GM18873 (cell line): Measurements from ENCODE around the gene UGT2B11.
"Not testable (repeated sequence)": the region's sequence is repeated elsewhere in the genome, so short reads cannot be mapped to it uniquely, and the experiment has no call there.

Experiments used
- ATAC-seq: cut with Tn5 transposase; IDR thresholded peaks from one replicate; pipeline ENCODE4 v1.9.1; 2021; ENCODE audit warnings: mild to moderate bottlenecking, moderate library complexity, moderate number of reproducible peaks; ENCODE audit not compliant: unreplicated experiment, low FRiP score

UGT2B11 gene

DNA sequence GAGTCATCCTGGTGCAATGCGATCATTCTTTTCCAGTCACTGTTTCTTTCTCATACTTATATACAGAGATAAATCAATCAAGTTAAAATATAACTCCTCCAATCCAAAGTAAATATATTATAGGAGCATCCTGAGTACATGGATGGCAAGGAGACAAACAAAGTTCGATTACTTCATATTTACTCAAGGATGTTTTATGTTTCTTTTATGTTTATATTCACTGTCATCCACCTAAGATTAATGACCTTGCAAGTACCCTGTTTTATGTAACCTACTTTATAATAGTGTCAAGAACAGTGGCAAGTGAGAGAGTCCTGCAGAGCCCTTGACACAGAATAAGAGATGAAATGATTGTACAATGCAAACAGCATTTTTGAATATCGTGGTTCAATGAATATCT is at the start of gene UGT2B11:
Gene UGT2B11 (minus strand): TSS at position 33 of the 400 bp plus-strand sequence. CDS start 26 bp downstream, at position 7.
- no peak for ATAC-seq

DNA sequence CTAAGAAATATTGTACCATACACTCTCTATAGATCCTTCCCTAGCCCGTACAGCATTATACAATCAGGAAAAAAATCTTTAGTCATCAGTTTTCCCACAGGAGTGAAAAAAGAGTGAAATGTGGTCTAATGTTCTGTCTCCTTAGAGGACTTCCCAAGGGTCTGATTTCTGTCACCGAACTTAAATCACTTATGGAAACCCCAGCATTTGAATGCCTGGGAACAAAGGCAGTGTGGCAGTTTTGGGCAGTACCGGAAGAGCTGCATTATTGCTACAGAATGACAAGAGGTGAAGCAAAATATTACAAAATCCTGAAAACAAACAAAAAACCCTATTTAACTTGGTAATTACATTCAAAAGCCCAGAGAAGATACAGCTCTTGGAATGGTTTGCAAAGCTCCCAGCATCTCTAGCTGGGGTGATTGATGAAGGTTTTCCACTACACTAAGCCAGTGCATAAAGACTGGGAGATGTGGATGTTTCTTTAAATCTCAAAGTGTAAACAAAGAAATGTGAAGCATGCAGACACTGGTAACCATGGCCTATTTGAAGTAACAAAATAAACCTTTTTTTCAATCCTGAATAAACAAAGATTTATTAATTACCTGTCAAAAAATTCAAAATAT is 38.7 kb upstream of the UGT2B11 start:
- ATAC-seq = not testable (repeated sequence)

DNA sequence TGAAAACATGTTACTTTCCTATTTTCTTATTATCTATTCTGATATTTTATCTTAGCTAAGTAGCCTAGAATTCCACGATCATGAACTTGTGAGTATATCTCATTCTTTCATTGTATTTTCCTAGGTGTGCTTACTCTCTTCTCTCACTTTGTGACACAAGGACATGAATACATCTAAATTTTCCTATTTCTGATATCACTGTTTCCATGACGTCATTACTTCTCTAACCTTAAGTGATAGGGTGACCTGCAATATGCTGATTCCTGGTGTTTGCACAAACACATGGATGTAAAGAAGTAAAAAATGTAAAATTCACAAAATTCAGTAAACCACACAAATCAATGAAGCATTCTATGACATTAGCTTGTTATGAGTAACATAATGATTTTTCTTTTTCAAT is 36.3 kb upstream of the UGT2B11 start:
- not testable (repeated sequence) for ATAC-seq

DNA sequence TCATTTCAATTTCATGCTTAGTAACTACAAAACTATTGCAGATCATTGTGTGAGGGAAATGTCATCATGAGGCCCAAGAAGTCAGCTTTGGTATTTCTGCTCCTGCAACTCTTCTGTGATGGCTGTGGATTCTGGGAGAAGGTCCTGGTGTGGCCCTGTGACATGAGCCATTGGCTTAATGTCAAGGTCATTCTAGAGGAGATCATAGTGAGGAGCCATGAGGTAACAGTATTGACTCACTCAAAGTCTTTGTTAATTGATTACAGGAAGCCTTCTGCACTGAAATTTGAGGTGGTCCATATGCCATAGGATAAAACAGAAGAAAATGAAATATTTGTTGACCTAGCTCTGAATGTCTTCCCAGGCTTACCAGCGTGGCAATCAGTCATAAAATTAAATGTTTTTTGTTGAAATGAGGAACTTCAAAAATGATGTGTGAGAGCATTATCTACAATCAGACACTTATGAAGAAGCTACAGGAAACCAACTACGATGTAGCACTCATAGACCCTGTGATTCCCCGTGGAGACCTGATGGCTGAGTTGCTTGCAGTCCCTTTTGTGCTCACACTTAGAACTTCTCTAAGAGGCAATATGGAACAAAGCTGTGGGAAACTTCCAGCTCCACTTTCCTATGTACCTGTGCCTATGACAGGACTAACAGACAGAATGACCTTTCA is 28.2 kb upstream of the UGT2B11 start:
- not testable (repeated sequence) for ATAC-seq

DNA sequence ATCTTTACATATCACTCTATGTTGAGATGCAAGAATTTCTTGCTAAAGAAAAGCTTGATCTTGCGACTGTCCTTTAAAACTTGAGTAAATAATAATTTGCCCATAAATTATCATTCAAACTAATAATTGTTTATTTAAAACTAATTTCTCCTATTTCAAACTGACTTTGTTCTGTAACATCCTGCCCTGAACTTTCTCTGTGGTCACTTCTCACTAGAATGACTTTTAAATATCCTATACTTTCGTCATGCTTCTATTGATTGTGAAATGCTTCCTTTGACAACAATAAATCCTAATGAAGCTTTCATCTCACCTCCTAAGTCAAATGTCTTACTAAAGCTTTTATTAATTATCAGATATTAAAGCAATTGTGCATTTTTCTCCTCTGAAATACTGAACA is 27.2 kb upstream of the UGT2B11 start:
- not testable (repeated sequence) for ATAC-seq

DNA sequence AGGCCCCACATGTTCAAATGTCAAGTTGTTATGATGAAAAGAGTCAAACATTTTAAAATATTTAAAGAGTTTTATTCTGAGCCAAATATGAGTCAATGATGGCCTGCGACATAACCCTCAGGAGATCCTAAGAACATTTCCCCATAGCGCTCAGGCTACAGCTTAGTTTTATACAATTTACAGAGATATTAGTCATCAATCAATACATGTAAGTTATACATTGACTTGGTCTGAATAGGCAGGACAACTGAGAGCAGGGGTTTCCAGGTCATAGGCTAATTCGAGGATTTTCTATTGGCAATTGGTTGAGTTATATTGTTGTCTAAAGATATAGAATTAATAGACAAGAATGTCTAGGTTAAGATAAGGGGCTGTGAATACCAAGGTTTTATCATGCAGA is 26.2 kb upstream of the UGT2B11 start:
- ATAC-seq = not testable (repeated sequence)

DNA sequence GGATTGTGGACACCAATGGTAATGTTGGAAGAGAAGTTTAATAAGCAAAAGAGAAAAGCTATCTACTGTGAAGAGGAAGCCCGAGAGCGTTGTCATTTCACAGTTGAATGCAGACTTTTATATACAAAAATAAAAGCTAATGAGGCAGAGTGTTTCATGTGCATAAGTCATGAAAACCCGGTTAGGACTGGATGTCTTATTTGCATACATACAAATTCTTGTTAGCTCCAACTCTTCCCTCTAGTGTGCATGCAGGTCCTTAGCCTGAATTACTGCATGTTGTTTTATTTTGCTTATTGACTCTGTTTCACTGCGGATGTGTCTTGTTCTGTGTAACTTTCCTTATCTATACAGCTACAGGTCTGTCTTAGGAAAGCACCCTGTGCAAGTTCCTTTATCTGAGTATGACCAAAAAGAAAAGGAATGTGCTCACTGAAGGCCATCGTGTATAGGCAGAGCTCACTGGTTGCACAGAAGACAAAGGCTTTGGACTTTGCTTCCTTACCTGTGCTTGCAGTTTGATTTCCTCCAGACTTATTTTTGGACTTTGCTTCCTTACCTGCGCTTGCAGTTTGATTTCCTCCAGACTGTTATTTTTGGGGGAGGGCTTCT is 25.1 kb upstream of the UGT2B11 start:
- ATAC-seq = no peak

DNA sequence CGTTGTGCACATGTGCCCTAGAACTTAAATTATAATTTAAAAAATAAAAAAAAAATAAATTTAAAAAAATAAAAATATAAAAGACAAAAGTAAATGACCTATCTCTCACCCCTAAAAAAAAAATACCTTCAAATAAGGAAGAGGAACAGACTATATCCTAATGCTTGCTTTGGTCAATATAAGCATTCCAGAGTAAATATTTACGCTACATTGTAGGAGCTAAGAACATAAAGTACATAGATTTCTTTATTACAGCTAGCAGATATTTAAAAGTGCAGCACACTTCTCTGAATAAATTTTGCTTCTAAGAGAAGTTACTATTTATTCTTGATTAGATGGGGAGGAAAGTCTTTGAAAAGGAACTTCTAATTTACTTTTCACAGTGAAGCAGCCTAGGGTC is 24.5 kb upstream of the UGT2B11 start:
- ATAC-seq = no peak

DNA sequence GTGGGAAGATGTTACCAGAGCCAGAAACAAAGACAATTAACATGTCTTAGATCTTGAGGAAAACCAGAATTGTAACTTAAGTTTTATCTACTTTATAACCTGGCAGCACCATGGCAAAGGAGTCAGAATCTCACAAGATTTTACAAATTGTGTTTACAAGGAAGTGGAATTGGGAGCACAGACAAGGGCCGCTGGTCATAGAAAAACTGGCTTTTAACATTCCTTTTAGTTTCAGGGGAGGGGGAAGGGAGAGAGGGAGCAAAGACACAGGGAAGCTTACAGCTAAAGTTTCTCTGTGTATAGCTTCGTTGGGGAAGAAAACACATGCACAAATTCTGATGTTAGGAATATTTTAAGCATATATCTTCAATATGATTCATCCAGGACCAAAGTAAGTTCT is 10.3 kb upstream of the UGT2B11 start:
- no peak for ATAC-seq

DNA sequence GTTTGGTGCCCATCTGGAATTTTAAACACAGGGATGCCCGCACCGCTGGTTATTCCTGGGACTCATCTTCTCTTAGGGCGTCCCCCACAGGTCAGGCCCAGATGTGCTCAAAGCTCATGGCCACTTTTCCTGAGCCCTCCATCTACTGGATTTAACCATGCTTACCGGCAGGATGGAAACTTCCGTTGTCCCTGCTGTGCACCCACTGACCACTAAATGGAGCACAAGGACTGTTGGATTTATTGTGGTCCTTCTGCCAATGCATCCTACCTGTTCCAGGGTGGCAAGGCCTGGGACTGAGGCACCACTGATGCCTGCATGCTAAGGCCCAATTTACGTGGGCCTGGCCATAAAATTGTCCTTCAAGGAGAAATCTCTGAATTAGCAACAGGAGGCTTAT is 8.7 kb upstream of the UGT2B11 start:
- ATAC-seq = not testable (repeated sequence)

DNA sequence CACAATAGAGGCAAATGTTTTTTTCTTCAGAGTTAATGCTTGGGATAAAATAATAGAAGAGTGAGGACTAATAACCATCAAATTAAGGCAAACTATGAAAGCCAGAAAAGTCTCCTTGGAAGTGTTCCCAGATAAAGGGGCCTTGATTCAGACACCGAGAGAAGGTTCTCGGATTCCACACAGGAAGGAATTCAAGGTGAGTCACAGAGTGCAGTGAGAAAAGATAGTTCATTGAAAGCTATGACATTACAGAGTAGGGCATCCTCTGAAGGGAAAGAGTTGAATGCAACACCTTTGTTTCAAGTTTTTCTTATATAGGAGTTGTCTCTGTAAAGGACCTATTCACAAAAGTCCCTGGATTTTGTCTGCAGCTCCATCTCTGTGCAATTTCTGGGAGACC is 3.9 kb upstream of the UGT2B11 start:
- not testable (repeated sequence) for ATAC-seq

DNA sequence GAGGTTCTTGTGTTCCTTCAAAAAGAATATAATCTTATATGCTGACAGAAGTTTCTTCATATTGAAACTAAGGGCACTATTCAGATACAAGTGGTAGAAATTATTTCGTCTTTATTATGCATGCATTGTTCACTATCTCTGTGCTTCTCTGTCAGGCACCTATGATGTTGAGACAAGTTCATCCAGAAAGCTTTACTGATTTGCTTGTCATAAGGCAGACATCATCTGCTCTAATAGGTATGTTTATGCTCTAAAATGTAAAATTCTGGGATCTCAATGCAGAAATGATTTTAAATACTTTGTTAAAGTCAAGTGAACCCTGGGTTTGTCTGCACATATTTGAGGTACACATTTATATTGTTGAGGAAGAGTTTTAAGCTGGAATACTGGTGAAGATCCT is 3.6 kb downstream of the UGT2B11 start:
- no peak for ATAC-seq

DNA sequence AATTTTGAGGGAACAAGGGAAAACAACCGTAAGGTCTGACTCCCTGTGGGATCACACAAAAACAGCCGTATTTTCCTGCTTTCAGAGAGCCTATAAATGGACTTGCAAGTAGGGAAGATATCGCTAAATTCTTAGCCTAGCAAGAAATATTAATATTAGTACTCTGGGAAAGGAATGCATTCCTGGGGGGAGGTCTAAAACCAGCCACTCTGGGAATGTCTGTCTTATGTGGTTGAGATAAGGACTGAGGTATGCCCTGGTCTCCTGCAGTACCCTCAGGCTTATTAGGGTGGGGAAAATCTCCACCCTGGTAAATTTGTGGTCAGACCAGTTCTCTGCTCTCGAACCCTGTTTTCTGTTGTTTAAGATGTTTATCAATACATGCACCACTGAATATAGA is 16.0 kb downstream of the UGT2B11 start:
- not testable (repeated sequence) for ATAC-seq

DNA sequence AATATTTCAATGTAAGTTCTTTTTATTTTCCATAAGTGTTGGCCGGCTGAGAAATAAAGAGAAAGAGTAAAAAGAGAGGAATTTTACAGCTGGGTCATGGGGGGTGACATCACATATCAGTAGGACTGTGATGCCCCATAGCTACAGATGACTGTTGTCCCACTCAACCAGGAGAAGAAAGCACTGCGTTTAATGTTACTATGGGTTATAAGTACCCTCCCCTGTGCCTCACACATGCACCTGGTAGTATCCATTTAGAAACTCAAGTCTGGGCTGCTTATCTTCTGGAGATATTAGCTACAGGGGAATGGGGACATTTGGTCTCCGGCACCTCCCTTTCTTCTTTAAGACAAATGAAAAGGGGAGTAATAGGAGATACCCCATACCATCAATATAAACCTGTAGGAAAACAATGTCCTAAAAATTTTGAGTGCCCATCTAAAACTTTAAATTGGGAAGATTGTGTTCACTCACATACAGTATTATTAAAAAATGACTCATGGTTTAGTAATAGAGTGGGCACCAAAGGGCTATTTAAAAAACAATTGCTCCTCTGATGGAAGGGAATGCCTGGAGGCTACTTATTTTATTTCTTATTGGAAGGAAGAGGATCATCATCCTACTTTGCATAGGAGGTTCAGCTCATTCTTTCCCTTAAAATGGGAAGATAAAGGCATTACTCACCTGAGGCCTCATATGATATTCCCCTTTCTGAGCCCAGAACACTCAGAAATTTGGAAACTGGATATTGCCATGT is 18.2 kb downstream of the UGT2B11 start:
- ATAC-seq = no peak

DNA sequence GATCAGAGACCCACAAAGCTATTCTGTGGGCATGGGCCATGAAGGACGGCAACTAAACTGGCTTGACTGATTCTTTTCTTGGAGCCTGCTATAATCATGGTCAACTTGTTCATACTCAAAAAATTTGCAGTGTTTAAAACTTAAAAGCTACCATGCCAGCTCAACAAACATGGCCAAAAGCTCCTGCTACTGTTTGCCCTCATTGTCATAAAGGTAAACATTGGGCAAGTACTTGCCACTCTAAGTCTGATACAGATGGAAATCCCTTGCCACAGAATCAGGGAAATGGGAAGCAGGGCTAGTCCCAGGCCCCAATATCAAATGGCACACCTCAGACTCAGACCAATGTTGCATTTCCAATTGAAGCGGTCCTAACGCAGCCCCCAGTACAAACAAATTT is 20.4 kb downstream of the UGT2B11 start:
- no peak for ATAC-seq

DNA sequence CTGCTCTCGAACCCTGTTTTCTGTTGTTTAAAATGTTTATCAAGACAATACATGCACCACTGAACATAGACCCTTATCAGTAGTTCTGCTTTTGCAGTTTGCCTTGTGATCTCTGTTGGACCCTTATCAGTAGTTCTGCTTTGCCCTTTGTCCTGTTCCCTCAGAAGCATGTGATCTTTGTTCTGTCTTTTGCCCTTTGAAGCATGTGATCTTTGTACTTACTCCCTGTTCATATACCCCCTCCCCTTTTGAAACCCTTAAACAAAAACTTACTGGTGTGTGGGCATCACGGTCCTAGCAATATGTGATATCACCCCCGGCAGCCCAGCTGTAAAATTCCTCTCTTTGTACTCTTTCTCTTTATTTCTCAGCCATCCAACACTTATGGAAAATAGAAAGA is 22.6 kb downstream of the UGT2B11 start:
- not testable (repeated sequence) for ATAC-seq

DNA sequence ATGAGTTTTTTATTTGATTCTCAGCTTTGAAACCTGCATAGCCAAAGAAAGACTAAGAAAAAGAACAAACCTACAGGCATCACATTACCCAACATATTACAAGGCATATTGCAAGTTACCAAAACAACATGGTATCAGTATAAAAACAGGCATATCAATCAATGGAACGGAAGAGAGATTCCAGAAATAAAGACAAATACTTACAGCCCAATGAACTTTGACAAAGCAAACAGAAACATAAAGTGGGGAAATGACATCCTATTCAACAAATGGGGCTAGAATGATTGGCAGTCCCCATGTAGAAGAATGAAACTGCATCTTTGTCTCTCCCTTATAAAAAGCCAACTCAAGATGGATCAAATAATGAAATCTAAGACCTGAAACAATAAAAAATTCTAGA is 23.9 kb downstream of the UGT2B11 start:
- ATAC-seq = not testable (repeated sequence)

DNA sequence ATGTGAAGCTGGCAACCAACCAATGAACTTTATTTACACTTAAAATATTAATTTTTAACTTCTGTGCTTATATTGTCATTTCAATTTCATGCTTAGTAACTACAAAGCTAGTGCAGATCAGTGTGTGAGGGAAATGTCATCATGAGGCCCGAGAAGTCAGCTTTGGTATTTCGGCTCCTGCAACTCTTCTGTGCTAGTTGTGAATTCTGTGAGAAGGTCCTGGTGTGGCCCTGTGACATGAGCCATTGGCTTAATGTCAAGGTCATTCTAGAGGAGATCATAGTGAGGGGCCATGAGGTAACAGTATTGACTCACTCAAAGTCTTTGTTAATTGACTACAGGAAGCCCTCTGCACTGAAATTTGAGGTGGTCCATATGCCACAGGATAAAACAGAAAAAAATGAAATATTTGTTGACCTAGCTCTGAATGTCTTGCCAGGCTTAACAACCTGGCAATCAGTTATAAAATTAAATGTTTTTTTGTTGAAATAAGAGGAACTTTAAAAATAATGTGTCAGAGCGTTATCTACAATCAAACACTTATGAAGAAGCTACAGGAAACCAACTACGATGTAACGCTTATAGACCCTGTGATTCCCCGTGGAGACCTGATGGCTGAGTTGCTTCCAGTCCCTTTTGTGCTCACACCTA is 32.9 kb downstream of the UGT2B11 start:
- ATAC-seq = not testable (repeated sequence)

DNA sequence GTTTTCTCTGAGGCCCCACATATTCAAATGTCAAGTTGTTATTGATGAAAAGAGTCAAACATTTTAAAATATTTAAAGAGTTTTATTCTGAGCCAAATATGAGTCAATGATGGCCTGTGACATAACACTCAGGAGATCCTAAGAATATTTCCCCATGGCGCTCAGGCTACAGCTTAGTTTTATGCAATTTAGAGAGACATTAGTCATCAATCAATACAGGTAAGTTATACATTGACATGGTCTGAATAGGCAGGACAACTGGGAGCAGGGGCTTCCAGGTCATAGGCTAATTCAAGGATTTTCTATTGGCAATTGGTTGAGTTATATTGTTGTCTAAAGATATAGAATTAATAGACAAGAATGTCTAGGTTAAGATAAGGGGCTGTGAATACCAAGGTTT is 34.7 kb downstream of the UGT2B11 start:
- not testable (repeated sequence) for ATAC-seq

DNA sequence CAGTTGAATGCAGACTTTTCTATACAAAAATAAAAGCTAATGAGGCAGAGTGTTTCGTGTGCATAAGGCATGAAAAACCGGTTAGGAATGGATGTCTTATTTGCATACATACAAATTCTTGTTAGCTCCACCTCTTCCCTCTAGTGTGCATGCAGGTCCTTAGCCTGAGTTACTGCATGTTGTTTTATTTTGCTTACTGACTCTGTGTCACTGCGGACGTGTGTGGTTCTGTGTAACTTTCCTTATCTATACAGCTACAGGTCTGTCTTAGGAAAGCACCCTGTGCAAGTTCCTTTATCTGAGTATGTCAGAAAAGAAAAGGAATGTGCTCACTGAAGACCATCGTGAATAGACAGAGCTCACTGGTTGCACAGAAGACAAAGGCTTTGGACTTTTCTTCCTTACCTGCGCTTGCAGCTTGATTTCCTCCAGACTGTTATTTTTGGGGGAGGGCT is 35.8 kb downstream of the UGT2B11 start:
- not testable (repeated sequence) for ATAC-seq
